HG03354 (cell line): Measurements from ENCODE around the gene ARHGAP19.

Experiments
- ATAC-seq: cut with Tn5 transposase; IDR thresholded peaks from one replicate; pipeline ENCODE4 v1.9.1; 2021; ENCODE audit warnings: mild to moderate bottlenecking; ENCODE audit not compliant: unreplicated experiment, poor library complexity, severe bottlenecking

The ARHGAP19 gene

DNA sequence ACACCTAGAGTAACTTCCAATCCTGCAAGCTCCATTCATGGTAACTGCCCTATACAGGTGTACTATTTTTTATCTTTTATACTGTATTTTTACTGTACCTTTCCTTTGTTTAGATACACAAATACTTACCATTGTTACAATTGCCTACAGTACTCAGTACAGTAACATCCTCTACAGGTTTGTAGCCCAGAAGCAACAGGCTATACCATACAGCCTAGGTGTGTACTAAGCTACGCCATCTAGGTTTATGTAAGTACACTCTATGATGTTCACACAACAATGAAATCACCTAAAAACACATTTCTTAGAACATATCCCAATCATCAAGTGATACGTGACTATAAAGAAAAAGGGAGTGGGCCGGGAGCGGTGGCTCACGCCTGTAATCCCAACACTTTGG is 53.6 kb downstream of the ARHGAP19 start:
- no peak for ATAC-seq

DNA sequence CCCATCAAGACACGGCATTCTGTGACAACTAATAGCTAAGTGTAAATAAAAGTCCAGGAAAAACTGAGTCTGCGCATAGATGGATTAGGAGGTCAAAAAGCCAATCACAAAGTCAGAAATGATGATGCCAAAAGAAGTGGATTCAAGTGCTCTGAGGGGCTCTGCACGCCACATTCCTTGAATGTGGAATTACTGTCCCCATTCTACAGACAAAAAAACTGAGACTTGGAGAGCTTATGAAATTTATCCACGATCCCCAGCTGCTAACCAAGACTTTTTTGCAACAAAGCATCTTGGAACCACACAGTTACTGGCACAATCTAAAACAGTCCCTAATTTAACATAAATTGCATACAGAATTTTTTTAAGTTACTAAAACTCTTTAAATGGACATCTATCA is 57.1 kb downstream of the ARHGAP19 start:
- no peak for ATAC-seq

DNA sequence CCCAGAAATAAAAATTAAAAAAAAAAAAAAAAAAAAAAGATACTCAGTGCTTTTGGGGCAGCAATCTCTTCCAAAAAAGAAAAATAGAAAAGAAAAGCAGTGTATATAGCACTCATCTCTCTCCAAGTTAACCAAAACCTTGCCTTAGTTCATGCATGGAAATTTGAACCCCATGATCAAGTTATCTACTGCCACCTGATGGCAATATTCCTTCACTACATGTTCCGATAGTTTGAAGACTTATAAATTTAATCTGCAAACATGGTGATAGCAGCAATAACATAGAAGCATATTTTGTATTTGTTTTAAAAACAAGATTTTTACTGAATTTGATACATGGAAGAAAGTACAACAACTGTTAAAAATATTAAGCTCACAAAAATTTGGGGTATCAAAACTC is 58.0 kb downstream of the ARHGAP19 start:
- ATAC-seq, result no peak

DNA sequence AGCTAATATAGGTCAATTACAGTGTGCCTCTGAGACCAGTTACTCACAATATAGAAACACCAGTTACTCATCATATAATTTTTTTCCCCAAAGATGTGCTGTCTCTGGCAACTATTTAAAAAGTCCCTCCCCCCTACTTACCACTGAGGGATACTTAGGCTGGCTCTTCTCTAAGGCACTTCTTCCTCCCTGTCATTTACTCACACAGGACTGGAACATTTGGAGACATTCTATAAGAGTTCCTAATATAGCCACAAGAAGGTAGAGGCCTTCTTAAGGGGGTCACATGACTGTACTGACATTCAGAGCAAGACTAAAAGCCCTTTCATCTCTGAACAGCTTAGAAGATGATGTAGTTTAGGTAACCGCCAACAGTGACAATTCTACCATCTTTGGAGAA is 62.3 kb downstream of the ARHGAP19 start:
- ATAC-seq, result no peak

DNA sequence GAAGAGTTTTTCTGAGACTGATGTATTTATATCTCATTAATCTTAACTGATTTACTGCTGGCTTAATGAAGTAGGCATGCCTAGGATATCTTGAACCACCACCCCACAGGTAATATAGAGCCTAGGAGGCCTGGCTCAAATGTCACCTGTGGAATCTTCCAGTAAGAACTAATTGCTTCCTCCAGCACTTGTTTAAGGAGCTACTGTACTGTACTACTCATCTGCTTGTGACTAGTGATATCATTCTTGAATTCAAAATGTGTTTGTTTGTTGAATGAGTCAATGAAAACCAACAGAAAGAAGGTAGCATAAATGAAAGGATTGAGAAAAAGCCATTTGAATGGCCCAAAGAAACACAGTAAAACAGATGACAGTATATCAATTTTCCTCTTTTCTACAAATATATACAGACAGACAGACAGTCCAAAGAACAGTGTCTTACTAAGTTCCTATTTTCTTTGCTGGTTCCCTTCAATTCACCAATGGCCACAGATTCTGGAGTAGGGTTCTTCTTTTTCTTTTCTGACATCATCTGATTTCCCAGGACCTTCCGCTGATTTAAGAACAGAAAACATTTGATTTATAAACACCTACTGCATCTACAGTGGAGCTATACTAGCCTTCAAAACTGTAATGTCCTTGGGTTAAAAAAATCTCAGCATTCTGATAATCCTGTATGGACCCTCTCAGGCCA is 63.0 kb downstream of the ARHGAP19 start:
- no peak for ATAC-seq

DNA sequence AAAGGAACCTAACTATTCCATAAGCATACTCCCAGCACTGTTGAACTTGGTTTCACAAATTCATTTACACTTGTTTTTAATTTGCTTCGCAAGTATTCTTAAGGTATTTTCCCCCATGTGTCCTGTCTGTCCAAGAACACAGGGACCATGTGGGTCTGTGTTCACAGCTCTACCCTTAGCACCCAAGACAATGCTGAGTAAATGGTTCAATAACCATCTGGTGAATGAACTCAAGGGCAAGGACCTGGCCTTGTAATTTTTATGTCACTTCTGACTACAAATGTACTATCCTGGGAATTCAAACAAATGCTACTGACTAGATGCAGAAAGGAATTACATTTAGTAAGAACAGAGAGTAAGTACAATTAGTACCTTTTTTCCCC is 63.7 kb downstream of the ARHGAP19 start:
- no peak for ATAC-seq

DNA sequence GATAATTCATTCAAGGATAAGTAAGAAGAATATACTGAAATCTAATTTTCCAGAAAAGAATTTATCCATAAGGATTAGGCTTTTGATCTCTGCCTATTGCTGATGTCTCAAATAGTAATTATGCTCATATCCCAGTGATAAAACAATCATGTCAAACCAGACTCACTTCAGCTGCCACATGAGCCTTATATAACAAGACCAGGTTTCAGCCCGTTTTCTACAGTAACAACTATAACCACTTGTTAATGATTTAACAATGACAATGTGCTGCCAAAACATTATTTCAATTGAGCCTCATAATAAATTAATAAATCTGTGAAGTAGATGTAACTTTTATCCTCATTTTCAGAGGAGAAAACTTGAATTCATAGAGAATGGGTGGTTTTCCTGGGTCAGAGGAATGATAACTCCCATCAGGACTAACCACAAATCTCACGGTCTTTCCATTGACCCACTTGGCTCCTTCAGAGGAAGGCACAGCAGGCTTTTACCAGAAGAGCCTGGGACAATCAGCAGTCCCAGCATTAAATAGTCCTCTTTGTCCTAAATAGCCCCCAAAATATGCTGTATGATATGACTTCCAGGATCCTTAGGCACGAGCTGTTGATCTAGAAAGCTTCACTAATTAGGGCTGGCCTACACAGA is 64.2 kb downstream of the ARHGAP19 start:
- no peak for ATAC-seq

DNA sequence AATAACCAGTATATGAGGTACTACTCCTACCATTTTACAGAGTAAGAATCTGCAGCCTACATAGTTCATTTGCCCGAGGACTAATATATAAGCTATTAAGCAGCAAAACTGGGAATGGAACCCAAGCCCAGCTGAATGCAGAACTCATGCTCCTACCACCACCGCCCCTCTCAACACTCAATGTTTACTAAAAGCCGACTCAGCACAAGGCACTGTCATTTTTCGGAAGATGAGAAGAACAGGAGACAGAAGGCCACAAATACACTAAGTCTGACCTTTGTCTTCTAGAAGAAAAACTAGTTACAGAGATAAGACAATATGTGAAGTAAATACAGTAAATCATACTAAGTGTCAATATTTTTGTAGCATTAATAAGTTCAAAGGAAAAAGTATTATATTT is 66.0 kb downstream of the ARHGAP19 start:
- no peak for ATAC-seq

DNA sequence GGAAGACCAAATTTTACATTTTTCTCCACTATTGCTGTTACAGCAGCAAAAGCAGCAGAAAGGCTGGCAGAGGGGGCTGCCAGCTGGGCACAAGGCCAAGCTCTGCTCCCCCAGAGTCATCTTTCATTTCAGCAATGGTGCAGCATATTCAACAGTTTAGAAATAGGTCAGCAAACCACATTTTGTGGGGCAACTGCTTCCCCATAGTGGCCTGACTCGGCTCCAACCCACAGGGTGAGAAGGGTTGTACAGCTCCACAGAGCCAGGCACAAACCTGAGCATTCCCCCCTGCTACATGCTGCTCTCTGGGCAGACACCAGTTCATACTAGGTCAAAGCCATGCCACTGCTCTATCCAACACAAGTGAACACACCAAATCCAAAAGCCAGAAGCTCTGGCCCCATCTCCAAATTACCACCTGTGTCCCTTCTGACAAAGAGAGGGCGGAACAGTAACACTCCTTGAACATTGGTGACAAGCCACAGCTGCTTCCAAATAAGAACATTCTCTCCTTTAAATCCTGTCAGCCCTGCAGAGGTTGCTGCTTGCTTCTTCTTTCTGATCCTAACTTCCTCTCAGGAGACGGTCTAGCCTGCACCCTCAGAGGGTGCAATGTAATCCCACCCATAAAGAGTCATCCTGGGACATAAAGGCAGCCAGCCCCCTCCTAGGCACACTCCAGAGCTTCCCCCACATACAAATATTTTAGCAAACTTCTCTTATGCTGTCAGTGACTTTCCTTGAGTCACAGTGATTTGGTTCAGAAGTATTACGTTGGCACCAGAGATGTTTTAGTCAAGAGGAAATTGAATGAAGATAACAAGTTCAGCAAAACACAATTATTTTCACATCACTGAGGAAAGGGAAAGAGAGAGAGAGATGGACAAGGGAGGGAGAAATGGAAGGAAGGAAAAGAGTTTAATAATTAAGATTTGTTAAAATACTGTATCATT is 67.7 kb downstream of the ARHGAP19 start:
- no peak for ATAC-seq

DNA sequence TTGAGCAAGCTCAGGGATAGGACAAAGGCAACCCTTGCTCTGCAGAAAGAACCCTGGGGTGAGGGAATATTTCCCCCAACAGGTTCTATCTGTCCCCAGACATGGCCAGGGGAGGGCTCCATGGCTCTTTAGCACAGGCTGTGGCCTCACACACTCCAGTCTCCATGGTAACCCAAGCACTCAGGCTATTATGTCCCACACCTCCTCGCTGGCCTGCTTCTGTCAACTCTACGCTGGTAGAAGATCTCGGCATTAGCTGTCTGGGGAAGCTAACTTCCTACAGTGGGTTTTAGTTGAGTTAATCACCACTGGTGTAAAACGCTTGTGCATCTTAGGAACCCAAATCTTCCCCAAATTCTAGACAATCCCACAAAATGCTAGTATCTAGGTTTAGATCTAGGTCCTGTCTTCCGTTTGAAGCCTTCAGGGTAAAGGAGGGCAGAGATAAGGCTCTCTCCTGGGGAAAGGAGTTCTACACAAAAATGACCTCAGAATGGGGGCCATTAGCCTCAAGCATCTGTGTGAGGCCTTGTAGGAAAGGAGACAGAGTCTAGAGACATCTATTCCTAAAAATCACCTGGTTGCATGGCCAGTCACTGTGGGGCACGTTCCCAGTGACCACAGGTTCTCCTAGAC is 70.0 kb downstream of the ARHGAP19 start:
- no peak for ATAC-seq

DNA sequence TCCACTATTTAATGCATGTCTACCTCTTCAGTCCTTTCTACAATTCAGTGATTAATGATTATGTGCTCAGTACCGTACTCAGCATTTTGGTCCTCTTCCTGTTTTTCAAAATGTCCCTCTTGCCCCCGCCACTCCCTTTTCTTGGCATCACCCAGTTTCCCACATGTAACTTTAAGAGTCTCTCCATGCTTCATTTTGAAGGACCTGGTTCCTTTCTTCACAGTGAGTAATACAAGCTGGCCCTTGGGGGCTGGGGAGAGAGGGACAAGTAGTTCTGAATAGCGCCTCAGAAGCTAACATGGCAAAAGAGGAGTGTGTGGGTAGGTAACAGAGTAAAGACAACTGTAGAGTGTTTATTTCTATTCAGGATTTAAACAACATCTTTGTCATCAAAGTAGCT is 72.1 kb downstream of the ARHGAP19 start:
- no peak for ATAC-seq

DNA sequence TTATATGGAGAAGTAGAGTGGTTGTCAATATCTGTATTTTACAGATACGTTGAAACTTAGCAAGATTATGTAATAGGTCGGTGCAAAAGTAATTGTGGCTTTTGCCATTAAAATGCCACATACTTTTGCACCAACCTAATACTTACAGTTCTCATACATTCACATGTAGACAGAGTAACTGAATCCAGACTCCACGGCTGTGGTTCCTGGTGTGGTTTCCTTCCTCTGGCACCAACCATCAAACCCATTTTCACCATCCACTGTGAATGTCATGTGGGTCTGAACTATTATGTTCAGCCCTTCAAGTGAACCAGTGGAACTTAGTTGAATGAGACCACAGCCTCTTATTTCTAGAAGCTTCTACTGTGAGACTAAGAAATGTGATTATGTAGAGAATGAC is 75.1 kb downstream of the ARHGAP19 start:
- ATAC-seq, result no peak

DNA sequence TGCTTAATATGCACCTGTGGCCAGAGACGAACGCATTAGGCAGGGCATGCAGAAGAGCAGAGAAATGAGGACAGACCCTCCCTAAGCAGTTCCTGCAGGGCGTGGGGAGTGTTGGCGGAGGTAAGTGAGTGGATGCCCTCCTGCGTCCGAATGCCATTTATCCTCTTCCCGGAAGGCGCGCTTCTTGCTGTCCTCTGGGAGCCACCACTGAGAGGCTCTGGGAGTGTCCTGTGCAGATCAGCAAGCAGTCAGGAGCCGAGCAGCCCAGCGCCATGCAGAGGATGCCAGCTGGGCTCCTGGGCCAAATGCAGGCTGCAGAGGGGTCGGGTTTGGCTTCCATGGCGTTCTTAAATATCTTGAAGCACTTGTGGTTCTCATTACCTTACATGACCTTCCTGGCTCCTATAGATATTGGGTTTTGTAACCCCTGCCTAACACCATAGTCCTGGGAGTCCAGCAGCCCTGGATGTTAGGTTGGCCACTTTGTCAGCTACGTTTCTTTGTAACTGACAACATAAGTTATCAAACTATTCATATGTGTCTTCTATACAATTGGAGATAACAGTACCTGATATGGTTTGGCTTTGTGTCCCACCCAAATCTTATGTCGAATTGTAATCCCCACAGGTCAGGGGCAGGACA is 76.7 kb downstream of the ARHGAP19 start:
- ATAC-seq, result no peak

DNA sequence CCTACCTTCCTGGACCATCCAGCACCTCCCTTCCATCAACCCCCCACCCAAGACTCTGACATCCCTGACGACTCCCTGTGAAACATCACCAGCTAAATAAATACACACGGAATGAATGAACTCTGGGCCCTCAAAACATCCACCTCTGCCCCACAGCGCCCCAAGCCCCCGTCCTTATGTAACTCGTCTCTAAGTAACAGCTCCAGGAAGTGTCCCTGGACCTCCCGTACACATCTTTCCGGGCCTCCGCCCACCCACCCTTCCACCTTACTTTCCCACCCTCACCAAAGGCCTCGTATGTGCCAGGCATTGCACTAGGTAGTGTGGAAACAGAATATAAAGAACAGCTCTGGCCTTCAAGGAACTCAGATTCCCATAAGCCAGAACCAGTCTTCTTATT is 79.0 kb downstream of the ARHGAP19 start:
- no peak for ATAC-seq

DNA sequence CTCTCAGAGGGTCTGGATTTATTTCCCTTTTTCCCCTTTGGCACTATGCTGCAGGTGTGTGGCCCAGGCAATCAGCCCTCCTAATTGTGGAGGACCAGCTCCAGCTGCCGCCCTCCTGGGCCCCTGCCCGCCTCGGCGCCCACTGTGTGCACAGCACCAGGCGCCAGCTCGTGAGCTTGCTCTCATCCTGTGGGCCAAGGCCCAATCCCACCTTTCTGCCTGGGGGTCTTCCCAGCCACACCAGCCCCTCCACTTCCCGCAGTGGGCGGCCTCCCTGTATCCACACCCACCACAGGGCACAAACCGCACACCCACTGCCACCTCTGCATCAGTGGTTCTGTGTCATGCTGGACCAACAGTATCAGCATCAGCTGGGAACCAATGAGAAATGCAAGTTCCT is 81.2 kb downstream of the ARHGAP19 start:
- no peak for ATAC-seq

DNA sequence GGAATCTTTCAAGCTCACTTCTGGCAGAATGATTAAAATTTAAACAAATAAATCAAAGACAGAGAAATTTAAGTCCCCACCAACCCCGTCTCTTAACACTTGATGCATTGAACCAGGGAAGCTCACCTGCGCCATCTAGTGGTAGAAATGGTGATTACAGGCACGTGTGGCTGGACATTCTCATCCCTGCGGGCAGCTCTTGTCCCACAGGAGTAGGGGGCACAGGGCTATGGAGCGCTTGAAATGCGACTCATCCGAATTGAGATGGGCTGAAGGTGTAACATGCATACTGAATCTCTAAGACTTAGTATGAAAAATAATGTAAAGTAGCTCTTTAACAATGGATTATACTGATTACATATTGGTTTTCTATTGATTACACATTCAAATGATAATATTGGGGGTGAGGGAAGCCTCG is 81.9 kb downstream of the ARHGAP19 start:
- no peak for ATAC-seq

DNA sequence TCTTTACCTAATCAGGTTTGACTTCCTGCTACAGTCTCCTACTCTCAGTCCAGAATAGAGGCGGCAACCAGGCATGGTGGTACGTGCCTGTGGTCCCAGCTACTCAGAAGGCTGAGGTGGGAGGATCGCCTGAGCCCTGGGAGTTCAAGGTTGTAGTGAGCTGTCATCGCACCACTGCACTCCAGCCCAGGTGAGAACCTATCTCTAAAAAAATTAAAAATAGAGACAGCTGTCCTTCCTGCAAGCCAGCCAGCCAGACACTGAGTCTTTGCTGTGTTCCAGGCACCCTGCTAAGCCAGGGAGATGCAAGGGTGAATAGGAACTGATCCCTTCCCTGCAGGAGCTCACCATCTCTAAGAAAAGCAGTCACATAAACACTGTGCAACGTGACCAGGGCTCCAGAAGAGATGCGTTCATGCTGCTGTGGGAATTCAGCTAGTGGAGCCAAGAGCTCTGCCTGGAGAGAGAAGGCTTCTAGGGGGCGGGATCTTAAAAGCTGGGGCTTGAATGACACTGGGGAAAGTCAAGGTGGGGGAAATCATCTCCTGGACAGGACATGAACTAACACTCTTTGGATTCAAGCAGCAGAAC is 84.6 kb downstream of the ARHGAP19 start:
- no peak for ATAC-seq

DNA sequence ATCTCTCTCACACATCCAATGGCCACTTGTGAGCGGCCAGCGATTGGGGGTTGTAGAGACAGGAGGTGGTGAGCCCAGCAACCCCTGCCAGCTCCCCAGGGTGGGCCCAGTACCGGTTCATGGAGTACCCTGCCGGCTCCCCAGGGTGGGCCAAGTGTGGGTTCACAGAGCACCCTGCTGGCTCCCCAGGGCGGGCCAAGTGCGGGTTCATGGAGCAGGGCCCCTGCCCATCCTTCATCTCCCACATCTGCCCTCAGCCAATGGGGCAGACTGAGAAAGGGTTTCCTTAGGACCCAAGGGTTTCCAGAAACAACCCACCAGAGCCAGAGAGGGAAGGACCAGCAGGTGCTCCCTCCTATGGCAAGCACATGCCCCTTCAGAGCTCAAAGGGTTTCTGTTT is 85.3 kb downstream of the ARHGAP19 start:
- ATAC-seq, result no peak
